Bronchial epithelial cell (primary cell): ENCODE measurements around the gene FGFR3. TPM values are rescaled to one million over a fixed set of nuclear protein-coding genes. Genes with fewer than 3 reads are reported as not detected.

Source experiments
- DNase-seq: peaks from one replicate; pipeline ENCODE4 v3.0.0-alpha.2; 2010; ENCODE audit warnings: low read depth
- FAIRE-seq: peaks from 2 replicates; lab custom pipeline; 2011; peaks lifted over from hg19 to GRCh38; lab: Jason Lieb, UNC
- H3K27me3 ChIP-seq: 2 replicates; pipeline ENCODE4 v1.5.1; 2011; ENCODE audit warnings: low read length; ENCODE audit not compliant: control insufficient read depth, insufficient read depth
- H3K36me3 ChIP-seq: 2 replicates; pipeline ENCODE4 v1.5.1; 2011; ENCODE audit warnings: low read length; ENCODE audit not compliant: control insufficient read depth, insufficient read depth
- H3K4me3 ChIP-seq: 2 replicates; pipeline ENCODE4 v1.5.1; 2011; ENCODE audit warnings: mild to moderate bottlenecking, low read depth, low read length, control low read depth
- total RNA-seq: library from RNA; depleted of rRNA; stranded (reverse); fragments of >200 nt; gene quantifications from 2 replicates; pipeline ENCODE4 v1.2.1, GENCODE V29; 2014
- TF ChIP-seq, protein P1 (sequence below): IDR thresholded peaks from 2 replicates; pipeline ENCODE4 v1.5.1; 2011; ENCODE audit warnings: mild to moderate bottlenecking, moderate library complexity, low read length, control low read depth, inconsistent platforms; ENCODE audit not compliant: insufficient read depth, severe bottlenecking

The FGFR3 gene
- total RNA-seq, 1 donor from 2014 or later, result 29.0 TPM

DNA sequence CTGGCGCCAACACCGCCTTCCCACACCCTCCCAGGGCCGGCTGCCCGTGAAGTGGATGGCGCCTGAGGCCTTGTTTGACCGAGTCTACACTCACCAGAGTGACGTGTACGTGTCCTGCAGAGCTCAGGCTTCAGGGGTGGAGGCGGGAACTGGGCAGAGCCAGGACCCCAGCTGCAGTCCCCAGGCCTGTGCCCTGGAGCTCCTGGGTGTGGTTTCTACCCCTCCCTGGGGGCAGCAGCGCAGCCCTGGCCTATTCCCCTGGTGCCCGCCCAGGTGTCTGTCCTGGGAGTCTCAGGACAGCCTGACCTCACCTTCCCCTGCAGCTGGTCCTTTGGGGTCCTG, 13.1 kb downstream of the FGFR3 start:
- TF ChIP-seq, protein P1, sequence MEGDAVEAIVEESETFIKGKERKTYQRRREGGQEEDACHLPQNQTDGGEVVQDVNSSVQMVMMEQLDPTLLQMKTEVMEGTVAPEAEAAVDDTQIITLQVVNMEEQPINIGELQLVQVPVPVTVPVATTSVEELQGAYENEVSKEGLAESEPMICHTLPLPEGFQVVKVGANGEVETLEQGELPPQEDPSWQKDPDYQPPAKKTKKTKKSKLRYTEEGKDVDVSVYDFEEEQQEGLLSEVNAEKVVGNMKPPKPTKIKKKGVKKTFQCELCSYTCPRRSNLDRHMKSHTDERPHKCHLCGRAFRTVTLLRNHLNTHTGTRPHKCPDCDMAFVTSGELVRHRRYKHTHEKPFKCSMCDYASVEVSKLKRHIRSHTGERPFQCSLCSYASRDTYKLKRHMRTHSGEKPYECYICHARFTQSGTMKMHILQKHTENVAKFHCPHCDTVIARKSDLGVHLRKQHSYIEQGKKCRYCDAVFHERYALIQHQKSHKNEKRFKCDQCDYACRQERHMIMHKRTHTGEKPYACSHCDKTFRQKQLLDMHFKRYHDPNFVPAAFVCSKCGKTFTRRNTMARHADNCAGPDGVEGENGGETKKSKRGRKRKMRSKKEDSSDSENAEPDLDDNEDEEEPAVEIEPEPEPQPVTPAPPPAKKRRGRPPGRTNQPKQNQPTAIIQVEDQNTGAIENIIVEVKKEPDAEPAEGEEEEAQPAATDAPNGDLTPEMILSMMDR, result no peak
- DNase-seq, result no peak
- Histone ChIP-seq H3K36me3 (peaks cover 44% of the 10 kb centered on the region), H3K27me3 (no peaks in the 10 kb centered on the region), H3K4me3 (no peak overlapping the region)
- no peak for FAIRE-seq

DNA sequence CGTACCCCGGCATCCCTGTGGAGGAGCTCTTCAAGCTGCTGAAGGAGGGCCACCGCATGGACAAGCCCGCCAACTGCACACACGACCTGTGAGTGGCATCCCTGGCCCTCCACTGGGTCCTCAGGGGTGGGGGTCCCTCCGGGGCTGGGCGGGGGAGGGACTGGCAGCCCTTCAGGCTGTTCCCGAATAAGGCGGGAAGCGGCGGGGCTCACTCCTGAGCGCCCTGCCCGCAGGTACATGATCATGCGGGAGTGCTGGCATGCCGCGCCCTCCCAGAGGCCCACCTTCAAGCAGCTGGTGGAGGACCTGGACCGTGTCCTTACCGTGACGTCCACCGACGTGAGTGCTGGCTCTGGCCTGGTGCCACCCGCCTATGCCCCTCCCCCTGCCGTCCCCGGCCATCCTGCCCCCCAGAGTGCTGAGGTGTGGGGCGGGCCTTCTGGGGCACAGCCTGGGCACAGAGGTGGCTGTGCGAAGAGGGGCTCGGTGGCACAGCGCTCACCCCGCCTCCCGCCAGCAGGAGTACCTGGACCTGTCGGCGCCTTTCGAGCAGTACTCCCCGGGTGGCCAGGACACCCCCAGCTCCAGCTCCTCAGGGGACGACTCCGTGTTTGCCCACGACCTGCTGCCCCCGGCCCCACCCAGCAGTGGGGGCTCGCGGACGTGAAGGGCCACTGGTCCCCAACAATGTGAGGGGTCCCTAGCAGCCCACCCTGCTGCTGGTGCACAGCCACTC, 13.7 kb downstream of the FGFR3 start:
- Histone ChIP-seq H3K27me3 (no peaks in the 10 kb centered on the region), H3K36me3 (peaks cover 43% of the 10 kb centered on the region), H3K4me3 (no peak overlapping the region)
- DNase-seq, result no peak
- TF ChIP-seq, protein P1, result no peak
- no peak for FAIRE-seq

DNA sequence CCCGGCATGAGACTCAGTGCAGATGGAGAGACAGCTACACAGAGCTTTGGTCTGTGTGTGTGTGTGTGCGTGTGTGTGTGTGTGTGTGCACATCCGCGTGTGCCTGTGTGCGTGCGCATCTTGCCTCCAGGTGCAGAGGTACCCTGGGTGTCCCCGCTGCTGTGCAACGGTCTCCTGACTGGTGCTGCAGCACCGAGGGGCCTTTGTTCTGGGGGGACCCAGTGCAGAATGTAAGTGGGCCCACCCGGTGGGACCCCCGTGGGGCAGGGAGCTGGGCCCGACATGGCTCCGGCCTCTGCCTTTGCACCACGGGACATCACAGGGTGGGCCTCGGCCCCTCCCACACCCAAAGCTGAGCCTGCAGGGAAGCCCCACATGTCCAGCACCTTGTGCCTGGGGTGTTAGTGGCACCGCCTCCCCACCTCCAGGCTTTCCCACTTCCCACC, 14.3 kb downstream of the FGFR3 start:
- Histone ChIP-seq H3K4me3 (no peak overlapping the region), H3K36me3 (peaks cover 40% of the 10 kb centered on the region), H3K27me3 (no peaks in the 10 kb centered on the region)
- FAIRE-seq (no peak), DNase-seq (no peak)
- TF ChIP-seq, protein P1, result no peak

DNA sequence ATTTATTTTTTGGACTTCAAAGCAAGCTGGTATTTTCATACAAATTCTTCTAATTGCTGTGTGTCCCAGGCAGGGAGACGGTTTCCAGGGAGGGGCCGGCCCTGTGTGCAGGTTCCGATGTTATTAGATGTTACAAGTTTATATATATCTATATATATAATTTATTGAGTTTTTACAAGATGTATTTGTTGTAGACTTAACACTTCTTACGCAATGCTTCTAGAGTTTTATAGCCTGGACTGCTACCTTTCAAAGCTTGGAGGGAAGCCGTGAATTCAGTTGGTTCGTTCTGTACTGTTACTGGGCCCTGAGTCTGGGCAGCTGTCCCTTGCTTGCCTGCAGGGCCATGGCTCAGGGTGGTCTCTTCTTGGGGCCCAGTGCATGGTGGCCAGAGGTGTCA, 15.3 kb downstream of the FGFR3 start:
- FAIRE-seq (no peak), DNase-seq (no peak)
- TF ChIP-seq, protein P1, result no peak
- Histone ChIP-seq H3K27me3 (no peaks in the 10 kb centered on the region), H3K36me3 (peaks cover 35% of the 10 kb centered on the region), H3K4me3 (no peak overlapping the region)

DNA sequence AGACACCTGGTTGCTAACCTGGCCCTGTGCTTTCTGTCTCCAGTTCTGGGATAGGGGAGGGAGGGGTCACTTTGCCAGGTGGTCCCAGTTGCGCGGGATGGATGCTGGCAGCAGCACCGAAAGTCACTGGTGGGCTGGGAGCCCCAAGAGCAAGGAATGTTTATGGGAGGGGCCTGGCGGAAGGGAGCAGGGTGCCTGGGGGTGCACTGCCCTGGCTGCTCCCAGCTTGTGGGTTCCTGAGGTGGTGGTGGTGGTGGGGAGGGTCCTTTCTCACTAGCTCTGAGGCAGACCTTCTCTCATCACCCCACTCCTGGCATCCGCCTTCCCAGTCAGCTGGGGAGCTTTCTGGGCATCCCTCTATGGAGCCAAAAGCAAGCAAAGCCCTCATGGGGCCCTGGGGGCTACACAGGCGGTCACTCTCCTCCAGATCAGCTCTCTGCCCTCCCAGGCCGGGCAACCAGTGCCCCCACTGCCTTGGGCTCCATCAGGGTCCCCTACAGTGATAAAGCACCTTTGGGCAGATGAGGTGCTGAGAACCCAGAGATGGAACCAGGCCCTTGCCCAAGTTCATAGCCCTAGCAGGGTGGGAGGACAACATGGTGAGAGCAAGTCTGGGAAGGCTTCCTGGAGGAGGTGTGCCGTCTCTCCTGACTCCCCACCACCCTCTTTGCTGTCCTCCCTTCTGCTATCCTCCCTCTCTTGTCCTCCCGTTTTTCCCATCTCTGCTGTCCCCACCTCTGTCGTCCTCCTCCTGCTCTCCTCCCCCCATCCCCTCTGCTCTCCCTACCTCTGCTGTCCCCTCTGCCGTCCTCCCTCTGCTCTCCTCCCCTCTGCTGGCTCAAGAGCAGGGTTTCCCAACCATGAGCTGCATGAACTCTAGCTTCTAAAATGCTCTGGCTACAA, 16.0 kb downstream of the FGFR3 start:
- H3K27me3 ChIP-seq, result no peaks in the 10 kb centered on the region
- FAIRE-seq (no peak), DNase-seq (no peak)
- H3K36me3 ChIP-seq, result peaks cover 28% of the 10 kb centered on the region
- H3K4me3 ChIP-seq, result no peak overlapping the region
- TF ChIP-seq, protein P1, result no peak
